ENCODE results near the gene NFX1.
"Not testable (repeated sequence)": the region's sequence is repeated elsewhere in the genome, so short reads cannot be mapped to it uniquely, and the experiment has no call there.

DNA sequence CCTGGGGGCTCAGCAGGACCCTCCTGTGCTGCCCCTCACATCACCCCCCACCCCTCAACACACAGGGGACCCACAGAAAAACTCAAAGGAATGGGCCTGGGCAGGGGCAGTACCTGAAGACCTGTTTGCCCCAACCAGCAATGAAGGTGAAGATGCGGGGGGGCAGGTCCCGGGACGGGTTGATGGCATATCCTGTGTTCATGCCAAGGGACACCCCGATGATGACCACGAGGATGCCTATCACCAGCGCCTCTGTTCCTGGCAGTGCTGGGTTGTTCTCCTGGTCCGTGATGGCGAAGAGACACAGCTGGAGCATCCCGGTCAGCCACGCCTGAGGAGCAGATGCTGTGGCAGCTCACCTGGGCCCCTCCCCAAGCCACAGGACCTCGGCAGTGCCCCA is 95.2 kb downstream of the NFX1 start:
- TF ChIP-seq, protein P1, sequence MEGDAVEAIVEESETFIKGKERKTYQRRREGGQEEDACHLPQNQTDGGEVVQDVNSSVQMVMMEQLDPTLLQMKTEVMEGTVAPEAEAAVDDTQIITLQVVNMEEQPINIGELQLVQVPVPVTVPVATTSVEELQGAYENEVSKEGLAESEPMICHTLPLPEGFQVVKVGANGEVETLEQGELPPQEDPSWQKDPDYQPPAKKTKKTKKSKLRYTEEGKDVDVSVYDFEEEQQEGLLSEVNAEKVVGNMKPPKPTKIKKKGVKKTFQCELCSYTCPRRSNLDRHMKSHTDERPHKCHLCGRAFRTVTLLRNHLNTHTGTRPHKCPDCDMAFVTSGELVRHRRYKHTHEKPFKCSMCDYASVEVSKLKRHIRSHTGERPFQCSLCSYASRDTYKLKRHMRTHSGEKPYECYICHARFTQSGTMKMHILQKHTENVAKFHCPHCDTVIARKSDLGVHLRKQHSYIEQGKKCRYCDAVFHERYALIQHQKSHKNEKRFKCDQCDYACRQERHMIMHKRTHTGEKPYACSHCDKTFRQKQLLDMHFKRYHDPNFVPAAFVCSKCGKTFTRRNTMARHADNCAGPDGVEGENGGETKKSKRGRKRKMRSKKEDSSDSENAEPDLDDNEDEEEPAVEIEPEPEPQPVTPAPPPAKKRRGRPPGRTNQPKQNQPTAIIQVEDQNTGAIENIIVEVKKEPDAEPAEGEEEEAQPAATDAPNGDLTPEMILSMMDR (IDR thresholded peaks at IDR 0.05), result not testable (repeated sequence)
- TF ChIP-seq POLR2A, POLR2AphosphoS5 (IDR thresholded peaks at IDR 0.05): not testable (repeated sequence)
